GM20431 (cell line): ENCODE measurements around the gene GUCA1C.

Source experiments
- in situ Hi-C: fragments of 300-500 bp; cut with MseI, MboI; formaldehyde crosslinking; loops from one replicate; pipeline ENCODE4 v1.15.0; 2020; ENCODE audit warnings: low sequenced_read_pairs; ENCODE audit not compliant: unreplicated experiment

Gene GUCA1C, protein sequence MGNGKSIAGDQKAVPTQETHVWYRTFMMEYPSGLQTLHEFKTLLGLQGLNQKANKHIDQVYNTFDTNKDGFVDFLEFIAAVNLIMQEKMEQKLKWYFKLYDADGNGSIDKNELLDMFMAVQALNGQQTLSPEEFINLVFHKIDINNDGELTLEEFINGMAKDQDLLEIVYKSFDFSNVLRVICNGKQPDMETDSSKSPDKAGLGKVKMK

DNA sequence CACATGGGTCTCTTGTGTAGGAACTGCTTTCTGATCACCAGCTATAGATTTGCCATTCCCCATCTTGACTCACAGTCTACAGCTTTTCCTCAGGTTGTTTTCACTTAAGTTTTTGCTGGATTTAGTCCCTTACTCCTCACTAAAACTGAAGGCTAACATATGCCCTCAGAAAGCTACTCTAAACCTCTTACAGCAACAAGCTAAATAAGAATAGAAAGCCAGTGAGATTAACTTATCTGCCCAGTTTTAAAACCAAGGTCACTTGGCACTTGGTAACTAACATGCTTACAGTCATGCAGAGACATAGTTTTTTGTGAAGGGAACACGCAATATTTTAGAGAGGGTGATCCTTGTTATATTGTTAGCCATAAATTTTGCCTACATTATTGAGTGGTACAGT lies at the start of gene GUCA1C:
Gene GUCA1C (minus strand): TSS at position 180 of the 400 bp plus-strand sequence. CDS start 117 bp downstream, at position 63.
- in situ Hi-C loops: no loop called here

DNA sequence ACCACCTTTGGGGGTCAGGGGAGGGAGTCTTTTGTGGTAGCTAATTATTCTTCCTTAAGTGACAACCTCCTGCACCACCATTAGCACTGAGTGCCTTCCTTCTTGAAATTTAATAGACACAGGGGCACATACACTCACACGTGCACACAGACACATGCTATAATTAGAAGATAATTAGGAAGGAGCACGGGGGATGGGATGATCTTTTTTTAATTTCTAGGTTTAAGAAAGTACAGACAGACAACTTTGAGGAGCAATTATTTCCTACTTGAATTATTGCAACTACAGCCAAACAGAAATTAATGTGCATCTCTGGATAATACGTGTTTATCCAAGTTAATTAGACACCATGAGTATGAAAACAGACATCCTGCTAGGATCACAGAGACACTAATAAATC lies 44.8 kb upstream of the GUCA1C start:
- in situ Hi-C loops: no loop called here

DNA sequence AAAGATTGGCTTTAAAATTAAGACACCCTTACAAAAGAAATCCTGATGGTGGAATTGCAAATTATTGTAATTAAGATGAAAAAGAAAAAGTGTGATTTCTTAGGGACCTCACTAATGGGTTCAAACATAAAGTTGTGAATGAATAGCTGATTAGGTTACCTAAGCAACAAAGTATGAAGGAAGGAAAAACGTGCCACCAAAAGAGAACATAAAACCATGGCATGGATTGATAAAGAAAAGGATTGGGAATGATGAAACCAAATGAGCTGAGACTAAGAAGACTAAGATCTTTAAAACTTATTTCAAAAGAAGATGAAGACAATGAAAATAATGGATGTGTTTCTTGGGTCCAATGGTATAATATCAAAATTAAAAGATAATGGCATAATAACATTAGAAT lies 32.2 kb upstream of the GUCA1C start:
- in situ Hi-C loops: no loop called here

DNA sequence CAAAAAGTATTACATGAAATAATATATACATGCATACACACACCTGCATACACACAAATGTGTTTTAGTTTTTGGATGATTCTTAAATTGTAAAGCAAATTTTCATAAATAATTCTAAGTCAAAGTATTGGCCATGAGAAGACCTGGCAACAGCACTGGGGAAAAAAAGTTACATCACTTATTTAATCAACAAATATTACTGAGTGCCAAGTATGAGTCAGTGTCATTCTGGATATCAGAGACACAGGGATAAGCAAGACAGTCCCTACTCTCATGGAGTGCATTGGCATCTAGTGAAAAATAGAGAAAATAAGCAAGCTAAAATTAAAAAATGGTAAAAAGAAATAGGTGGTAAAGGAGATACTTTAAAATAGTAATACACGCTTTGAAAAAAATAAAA lies 29.4 kb upstream of the GUCA1C start:
- in situ Hi-C loops: no loop called here

DNA sequence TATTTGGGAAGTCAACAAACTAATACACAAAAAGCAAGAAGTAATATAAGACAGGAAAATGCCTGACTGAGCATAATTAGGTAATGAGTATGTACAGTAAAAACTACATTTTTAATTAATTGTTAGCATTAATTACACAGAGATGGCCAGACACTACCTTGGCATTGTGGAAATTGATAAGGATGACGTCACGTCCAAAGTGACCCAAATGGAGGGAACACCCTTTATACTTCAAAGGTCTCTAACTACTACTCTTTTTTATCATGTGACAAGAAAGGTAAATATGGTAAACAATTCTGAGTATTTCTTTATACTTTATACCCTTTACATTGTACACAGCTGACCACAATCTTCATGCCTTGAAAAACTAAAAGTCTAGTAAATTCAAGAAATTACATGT lies 22.4 kb upstream of the GUCA1C start:
- in situ Hi-C loops: no loop called here

DNA sequence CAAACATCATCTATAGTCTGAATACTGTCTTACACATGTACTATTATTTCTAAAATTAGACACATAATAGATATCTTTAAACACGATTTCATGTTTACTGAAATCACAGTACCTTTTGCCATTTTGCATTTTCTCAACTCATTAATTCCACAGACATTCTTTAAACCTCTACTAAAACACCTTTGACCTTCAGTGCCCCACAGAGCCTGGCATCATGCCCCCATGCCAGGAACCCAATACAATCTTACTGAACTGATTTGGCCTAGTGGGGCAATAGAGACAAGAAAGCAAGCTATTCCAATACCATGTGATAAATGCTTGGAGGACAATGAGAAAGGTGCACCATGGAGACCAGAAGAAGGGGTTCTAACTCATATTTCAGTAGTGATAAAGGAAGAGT lies 19.3 kb upstream of the GUCA1C start:
- in situ Hi-C loops: no loop called here

DNA sequence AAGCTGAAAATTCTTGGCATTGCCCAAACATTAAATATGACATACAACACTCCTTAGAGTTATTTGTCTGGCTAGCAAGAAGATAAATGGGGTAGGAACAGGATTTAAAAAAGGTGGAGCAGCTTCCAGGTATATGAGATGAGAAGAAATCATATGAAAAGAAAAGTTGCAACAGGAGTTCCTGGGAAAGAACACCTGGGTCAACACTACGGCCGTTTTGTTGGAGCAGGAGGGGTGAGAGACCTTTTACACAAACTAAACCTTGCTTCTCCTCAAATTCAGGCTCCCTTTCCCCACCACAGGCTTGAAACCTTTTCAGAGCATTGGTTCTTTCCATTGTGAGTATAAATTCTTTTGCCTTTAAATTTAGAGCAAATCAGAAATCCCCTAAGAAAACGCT lies 18.8 kb upstream of the GUCA1C start:
- in situ Hi-C loops: no loop called here

DNA sequence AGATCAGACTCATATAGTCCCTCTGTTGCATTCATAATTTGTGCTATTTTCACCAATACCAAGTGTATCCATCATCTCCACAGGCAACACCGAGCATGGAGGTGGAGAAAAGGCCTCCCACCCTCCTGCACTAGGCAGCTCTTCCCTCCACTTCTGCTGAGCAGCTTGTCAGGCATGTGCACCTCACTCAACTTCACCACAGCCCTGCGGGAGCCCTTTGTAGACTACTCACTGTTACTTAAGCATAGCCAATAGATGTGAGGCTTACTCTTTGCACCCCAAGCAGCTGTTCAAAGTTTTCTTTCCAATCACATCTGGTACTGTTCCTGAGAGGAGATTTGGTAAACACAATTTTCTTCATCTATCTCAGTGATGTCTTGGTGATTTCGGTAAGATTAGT lies 16.9 kb upstream of the GUCA1C start:
- in situ Hi-C loops: no loop called here

DNA sequence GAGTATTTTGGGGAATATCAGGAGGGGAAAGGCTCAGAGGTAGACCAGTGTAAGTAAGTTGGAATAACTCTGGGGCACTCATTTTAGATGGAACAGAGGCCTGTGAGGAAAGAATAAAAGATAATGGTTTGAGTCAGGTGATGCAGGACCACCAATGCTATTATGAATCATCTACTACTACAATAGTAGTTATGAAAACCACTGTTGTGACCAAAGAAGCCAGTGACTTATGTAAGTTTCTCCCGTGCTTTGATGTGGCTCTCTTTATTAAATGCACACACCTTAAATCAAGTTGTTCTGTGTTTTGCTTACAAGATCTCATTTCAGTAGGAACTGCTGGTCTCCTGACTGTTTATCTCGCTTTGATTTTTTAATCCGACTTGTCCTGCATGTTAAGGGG lies 13.1 kb upstream of the GUCA1C start:
- in situ Hi-C loops: no loop called here

DNA sequence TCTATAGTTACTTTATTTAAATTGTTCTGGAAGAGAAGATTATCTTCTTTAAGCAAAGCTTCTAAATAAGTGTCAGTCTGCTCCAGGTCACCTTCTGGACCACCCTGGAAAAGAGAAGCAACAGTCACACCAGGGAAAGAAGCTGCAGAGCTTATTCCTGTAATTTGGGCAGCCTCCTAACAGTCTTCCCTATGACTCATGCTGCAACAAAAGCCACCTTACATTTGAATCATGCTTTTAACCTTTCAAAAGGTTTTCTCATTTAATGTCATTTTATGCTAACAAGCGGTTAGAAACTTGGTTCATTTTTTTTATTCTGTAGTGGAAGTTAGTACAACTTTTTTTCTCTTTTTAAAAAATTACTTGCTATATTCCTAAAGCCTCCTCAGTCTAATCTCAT lies 5.3 kb upstream of the GUCA1C start:
- in situ Hi-C loops: no loop called here

DNA sequence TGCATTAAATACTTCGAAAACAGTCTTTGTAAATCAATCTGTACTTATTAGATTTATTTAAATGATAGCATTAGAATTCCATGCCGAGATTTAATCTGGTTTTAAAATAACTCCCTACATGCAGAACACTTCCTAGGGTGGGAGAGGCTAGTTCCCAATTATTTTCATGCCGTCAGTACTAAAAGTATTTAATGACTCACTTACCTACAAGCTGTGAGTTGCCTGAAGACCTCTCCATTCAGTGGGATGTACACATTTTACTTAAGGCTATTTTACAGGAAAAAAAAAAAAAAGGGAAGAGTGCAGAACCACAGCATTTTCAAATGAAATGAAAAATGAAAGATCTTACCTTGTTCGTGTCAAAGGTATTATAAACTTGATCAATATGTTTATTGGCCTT lies 469 bp downstream of the GUCA1C start:
- in situ Hi-C loops: no loop called here

DNA sequence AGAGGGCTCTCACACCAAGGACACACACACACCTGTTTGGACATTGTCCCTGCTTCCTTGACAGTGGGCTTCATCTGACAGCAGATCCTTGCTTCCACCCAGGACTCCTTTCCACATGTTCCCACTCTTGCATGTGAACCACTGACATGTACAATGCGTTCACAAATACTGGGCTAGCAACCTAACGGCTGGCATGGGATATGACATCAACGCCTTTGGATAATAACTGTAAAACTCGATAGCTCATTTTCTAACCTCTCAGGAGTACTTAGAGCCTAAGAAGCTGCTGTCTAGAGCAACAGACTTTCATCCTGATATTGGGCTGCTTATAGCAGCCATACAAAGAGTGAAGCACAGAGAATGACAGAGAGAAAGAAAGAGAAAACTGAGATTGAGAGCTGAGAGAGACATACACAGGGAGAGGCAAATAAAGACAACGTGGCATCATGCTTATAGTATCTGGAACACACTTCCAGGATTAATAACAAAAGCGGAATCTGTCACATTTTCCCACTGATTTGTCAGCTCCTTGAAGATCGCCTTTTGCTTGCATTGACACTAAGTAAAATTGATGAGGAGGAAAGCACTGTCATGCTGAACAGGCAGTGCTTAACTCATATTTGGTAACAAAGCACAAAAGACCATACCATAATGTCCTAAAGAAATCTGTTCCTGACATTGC lies 1.7 kb downstream of the GUCA1C start:
- in situ Hi-C loops: no loop called here

DNA sequence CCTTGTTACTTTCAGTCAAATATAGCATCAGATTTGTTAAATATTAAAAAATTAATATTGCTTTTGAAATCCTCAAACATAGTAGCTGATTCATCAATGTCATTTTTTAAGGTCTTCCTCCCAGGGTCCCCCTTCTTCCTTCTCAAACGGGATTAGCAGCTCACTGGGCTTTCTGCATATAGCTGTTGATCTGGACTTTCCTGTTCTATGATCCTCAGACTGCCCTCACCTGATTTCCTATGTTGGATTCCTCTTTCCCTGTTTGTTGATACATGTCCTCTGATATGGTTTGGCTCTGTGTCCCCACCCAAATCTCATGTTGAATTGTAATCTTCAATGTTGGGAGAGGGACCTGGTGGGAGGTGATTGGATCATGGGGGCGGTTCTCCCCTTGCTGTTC lies 5.8 kb downstream of the GUCA1C start:
- in situ Hi-C loops: no loop called here

DNA sequence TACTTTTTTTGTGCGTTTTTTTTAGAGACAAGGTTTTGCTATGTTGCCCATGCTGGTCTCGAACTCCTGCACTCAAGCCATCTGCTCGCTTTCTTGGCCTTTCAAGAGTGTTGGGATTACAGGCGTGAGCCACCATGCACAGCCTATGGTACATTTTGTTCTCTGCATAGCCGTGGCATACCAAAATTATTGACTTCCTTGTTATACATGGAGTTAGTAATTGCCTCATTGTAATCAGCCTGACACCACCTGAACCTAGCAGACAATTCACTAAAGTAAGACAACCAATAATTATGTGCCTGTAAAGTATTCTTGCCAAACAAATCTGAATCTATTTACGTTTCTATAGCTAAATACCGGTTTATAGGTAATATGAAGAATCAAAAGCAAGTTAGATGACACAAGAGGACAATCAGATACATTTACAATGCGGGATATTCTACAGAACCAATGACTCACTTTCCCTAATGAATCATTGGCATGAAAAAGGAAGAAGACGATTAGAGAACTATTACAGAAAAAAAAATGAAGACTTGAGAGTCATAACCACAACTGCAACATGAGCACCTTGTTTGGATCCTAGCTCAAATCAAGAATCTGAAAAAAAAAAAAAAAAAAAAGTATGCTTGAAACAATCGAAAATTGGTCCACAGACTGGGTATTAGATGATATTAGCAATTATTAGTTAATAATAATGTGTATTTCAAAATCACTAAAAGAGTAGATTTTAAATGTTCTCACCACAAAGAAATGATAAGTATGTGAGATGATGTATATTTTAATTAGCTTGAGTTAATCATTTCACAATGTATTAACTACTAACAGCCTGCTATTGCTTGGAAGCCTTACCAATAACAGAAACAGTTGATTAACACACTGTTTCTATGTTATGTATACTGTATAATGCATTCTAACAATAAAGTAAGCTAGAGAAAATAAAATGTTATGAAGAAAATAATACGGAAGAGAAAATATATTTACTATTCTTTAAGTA lies 7.1 kb downstream of the GUCA1C start:
- in situ Hi-C loops: no loop called here

DNA sequence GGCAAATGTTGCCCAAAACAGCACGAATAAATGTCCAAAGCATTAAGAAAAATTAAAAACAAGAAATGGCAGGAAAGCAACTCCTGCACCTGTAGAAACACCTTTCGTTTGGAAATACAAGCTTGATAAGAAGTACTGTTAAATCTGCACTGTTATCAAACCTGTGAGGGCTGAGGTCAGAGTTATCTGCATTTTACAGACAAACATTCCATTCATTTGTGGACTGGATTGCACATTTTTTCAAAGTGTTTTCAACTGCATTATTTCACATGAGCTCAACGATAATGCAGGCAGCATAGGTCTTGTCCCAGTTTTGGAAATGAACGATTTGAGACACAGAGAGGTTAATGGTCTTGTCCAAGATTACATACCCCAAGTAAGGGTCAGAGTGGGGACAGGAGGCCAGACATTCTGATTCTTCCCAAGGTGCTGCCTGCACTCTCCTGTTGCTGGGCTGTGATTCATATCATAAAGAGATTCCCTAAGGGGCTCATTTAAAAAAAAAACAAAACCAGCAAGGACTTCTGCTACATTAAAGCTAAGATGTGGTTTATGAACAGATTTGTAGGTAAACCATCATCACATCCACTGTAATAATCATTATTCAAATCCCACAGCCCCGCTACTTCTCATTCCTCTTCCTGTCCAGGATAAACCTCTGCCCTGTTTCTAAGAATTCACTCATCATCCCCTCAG lies 13.0 kb downstream of the GUCA1C start:
- in situ Hi-C loops: no loop called here

DNA sequence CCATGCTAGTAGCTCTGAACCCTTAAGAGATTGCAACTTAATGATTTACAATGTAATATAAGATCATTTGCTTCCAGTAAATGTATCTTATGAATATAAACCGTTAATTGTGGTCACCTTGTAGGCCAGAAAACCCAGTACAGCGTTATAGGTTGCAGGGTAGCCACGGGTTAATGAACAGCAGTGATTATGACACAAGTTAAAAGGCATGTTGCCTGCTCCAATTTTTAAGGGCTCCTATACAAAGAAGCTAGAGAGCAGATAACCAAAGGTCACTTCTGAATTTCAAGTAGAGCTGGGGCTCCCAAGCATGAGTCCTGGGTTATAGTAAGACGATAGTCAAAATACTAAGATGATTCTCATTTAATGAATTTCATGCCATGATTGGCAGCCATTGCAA lies 13.5 kb downstream of the GUCA1C start:
- in situ Hi-C loops: no loop called here

DNA sequence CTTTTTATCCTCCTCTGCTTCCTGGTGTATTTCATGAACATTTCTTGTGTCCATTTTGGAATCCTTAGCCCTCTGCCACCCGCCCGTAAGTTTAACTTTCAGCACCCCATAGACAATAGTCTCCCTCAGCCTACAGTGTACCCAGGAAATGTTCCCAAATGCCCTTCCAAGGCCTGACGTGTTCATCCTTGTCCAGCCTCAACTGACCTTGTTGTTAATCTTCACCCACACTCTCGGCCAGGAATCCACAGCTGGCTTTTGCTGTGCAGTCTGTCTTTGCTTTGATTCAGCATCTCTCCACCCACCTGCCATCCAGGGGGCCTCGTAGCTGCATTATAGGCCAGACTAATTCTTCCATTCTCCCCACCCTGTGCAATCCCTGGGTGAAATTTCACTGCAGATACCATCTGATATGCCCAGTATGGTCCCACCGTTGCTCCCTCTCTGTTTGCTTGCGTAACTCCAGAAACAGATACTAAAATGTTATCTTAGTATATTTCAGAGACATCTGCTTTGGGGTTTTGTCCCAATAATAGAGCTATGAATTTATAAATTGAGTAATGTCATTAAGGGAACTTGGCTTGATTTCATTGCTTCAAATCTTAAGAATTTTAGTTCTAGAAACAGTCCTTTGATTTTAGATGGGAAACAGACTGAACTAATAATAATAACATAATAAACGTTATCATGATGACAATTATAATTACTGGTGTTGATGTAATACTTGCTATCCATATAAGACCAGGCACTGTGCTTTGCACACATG lies 16.6 kb downstream of the GUCA1C start:
- in situ Hi-C loops: no loop called here

DNA sequence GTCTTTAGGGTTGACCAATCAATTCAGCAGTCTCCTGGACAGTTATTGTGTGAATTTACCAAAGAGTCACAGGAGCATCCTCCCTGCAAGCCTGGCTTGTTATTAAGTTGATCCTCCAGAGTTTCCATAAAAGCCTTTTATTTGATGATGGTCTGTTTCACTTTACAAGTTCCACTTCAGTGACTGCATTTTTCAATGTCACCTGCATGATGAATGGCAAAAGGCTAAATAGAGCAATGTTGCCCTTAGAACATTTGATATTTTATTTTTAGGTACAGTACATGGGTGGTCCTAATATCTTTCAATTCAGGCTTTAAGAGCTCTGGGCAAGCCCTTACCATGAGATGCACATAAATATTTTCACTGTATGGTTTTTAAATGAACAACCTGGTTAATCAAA lies 22.6 kb downstream of the GUCA1C start:
- in situ Hi-C loops: no loop called here

DNA sequence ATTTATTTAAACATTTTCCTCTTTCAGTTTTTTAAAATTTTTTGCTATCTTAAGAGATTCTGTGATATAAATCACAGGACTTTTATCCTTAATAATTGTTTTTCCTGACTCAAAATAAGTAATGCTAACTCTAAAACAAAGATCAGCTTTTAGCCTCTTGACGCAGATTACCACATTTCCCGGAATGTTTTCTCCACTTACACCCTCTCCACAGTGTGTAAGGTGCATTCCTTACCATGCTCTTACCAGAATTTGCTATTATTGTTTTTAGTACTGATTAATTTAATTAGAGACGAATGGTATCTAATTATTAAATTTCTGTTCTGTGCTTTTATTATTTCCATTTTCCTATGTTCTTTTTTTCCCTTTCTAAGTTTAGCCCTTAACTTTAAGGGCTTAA lies 34.8 kb downstream of the GUCA1C start:
- in situ Hi-C loops: loop anchor here (25.0 kb wide), 2 partner anchors 257 to 432 kb away; no protein-coding TSS in a partner anchor
